ENCODE results near the gene NUMA1. TPM values are rescaled to one million over a fixed set of nuclear protein-coding genes. Genes with fewer than 3 reads are reported as not detected.

NUMA1 gene
- total RNA-seq, 4 donors from 2014 or later: 142 to 237 (median 177) TPM

DNA sequence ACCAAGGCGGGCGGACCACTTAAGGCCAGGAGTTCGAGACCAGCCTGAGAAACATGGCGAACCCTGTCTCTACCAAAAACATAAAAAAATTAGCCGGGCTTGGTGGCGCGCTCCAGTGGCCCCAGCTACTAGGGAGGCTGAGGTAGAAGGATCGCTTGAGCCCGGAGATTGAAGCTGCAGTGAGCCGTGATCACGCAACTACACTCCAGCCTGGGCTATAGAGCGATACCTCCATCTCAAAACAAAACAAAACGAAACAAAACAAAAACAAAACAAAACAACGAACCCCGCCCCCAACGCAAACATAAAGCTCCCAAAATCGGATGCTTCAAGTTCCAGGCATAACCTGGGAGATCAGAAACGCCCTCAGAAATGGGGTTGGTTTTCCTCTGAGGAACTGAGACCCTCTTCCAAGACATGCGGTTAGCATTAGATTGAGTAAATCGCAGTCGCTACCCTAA, 872 bp upstream of the NUMA1 start:
- Histone ChIP-seq H3K36me3 (peaks cover 0 to 11% (median 0%) of the 10 kb centered on the region in 3 donors), H3K27ac (peak overlapping the region; percentile 92 to 96 (median 94)), H3K9me3 (no peaks in the 10 kb centered on the region), H3K27me3 (no peaks in the 10 kb centered on the region), H3K4me1 (peaks cover 20 to 70% (median 31%) of the 10 kb centered on the region in 3 donors), H3K4me3 (peak overlapping the region; percentile 60 to 88 (median 62))
- TF ChIP-seq, protein P1, sequence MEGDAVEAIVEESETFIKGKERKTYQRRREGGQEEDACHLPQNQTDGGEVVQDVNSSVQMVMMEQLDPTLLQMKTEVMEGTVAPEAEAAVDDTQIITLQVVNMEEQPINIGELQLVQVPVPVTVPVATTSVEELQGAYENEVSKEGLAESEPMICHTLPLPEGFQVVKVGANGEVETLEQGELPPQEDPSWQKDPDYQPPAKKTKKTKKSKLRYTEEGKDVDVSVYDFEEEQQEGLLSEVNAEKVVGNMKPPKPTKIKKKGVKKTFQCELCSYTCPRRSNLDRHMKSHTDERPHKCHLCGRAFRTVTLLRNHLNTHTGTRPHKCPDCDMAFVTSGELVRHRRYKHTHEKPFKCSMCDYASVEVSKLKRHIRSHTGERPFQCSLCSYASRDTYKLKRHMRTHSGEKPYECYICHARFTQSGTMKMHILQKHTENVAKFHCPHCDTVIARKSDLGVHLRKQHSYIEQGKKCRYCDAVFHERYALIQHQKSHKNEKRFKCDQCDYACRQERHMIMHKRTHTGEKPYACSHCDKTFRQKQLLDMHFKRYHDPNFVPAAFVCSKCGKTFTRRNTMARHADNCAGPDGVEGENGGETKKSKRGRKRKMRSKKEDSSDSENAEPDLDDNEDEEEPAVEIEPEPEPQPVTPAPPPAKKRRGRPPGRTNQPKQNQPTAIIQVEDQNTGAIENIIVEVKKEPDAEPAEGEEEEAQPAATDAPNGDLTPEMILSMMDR (IDR thresholded peaks at IDR 0.05): no peak
- TF ChIP-seq POLR2A (IDR thresholded peaks at IDR 0.05): no peak
- WGBS, 2 donors: 60 to 69% methylated on average over 21 of the region's 21 CpGs
- no peak for DNase-seq
- intact Hi-C loops (cut with DNase I): loop anchor here (5.0 kb wide), 1 partner anchor 44 kb away; no protein-coding TSS in a partner anchor

DNA sequence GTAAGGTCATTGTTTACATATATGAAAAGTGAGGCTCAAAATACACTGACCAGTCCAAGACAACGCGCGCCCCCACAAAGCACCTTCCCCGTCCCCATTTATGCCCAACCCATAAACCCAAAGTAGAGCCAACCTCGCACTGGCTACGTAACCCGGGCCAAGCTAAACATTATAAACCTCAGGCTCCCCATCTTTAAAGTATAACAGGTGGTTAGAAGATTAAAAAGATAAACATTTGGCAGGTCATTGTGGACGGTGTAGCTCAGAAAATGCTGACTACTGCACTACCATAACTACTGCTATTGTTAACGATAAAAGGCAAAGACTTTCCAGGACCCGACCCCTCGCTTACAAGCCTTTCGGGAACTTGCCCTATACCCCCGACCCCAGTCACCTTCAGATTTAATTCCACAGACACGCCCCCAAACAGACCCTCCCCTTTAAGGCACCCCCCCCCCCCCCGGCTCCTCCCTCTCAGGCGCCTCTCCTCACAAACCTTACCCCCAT, 470 bp downstream of the NUMA1 start:
- Histone ChIP-seq H3K27me3 (no peaks in the 10 kb centered on the region), H3K9me3 (no peaks in the 10 kb centered on the region), H3K4me1 (peaks cover 26 to 83% (median 39%) of the 10 kb centered on the region in 3 donors), H3K36me3 (peaks cover 0 to 11% (median 0%) of the 10 kb centered on the region in 3 donors), H3K4me3 (peak overlapping the region; percentile 60 to 88 (median 62)), H3K27ac (peak overlapping the region; percentile 92 to 96 (median 94))
- DNase-seq: no peak
- 2 to 4% methylated on average over 15 of the region's 16 CpGs for WGBS, 2 donors
- intact Hi-C loops (cut with DNase I): loop anchor here (5.0 kb wide), 1 partner anchor 43 kb away; no protein-coding TSS in a partner anchor
- TF ChIP-seq, protein P1 (IDR thresholded peaks at IDR 0.05): no peak
- TF ChIP-seq POLR2A (IDR thresholded peaks at IDR 0.05): no peak

DNA sequence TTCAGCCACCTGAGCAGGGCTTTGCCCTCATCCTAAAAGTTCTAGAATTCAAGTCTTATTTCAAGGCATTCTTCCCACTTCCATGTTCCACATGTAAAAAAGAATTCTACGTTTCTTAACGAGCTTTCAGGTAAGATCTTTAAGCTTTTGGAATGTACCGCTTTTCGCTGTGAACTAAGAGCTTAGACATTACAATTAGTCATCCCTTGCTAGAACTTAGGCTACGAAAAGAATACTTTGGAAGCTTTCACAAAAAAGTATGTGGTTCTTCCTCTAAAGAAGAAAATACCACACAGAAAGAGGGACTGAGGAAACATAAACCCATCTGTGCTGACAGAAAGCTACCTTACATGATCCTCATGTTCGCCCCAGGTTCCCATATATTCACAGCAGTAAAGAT, 1.9 kb downstream of the NUMA1 start:
- no peaks in the 10 kb centered on the region for H3K27me3 ChIP-seq
- WGBS, 2 donors: 43 to 57% methylated on average over 6 of the region's 6 CpGs
- H3K4me3 ChIP-seq: peak overlapping the region; percentile 60 to 88 (median 62)
- intact Hi-C loops (cut with DNase I): no loop called here
- H3K9me3 ChIP-seq: no peaks in the 10 kb centered on the region
- TF ChIP-seq, protein P1 (IDR thresholded peaks at IDR 0.05): no peak
- no peak for TF ChIP-seq POLR2A (IDR thresholded peaks at IDR 0.05)
- H3K27ac ChIP-seq: peak overlapping the region; percentile 87 to 96 (median 93)
- peaks cover 26 to 86% (median 34%) of the 10 kb centered on the region in 3 donors for H3K4me1 ChIP-seq
- H3K36me3 ChIP-seq: peaks cover 0 to 11% (median 0%) of the 10 kb centered on the region in 3 donors
- no peak for DNase-seq

DNA sequence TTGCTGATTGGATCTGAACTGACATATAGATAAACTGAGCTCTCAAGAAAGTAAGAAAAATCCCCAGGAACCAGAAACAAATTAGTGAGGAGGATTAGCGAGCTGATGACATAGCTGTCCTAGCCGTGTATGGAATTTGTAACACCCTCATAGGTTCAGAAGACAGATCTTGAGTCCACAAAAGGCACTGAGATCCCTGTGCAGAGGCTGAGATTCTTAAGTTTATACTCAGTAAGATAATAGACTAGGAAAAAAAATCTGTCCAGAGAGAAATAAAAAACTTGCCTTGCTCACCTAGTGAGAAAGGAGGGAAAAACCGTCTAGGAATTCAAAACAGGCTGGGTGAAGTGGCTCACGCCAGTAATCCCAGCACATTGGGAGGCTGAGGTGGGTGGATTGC, 4.6 kb downstream of the NUMA1 start:
- Histone ChIP-seq H3K4me1 (peaks cover 25 to 86% (median 40%) of the 10 kb centered on the region in 3 donors), H3K9me3 (no peaks in the 10 kb centered on the region), H3K4me3 (no peak overlapping the region), H3K27ac (peak overlapping the region in 3 of 4 donors; percentile 61 to 76 (median 69)), H3K27me3 (no peaks in the 10 kb centered on the region), H3K36me3 (peaks cover 0 to 11% (median 0%) of the 10 kb centered on the region in 3 donors)
- 76 to 86% methylated on average over 4 of the region's 4 CpGs for WGBS, 2 donors
- intact Hi-C loops (cut with DNase I): no loop called here
- DNase-seq: no peak
- TF ChIP-seq, protein P1 (IDR thresholded peaks at IDR 0.05): no peak
- no peak for TF ChIP-seq POLR2A (IDR thresholded peaks at IDR 0.05)

DNA sequence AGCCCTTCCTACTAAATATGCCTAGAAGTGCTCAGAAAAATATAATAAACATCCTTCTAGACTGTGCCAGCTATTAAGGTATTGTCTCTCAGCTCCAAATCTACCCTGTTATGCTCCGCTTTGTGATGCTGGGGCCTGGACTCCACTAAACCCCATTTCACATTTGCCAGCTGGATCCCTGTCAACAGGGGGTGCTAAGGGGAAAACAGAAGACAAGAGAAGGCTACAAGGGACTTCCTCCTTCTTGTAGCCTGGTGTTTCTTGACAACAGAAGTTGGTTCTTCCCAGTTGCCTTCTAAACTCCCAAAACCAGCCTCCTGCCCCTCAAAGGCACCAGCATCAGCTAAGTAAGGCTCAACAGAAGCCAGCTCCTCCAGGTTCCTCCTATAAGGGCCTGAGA, 5.2 kb downstream of the NUMA1 start:
- WGBS, 2 donors: 75 to 93% methylated on average over 1 of the region's 1 CpG
- Histone ChIP-seq H3K36me3 (peaks cover 0 to 11% (median 0%) of the 10 kb centered on the region in 3 donors), H3K27ac (peak overlapping the region; percentile 49 to 76 (median 65)), H3K4me3 (no peak overlapping the region), H3K27me3 (no peaks in the 10 kb centered on the region), H3K4me1 (peaks cover 31 to 92% (median 47%) of the 10 kb centered on the region in 3 donors), H3K9me3 (no peaks in the 10 kb centered on the region)
- intact Hi-C loops (cut with DNase I): no loop called here
- TF ChIP-seq POLR2A (IDR thresholded peaks at IDR 0.05): no peak
- TF ChIP-seq, protein P1 (IDR thresholded peaks at IDR 0.05): no peak
- DNase-seq: no peak
